Keratinocyte (primary cell): ENCODE results near the gene TRIM59. TPM values are rescaled to one million over a fixed set of nuclear protein-coding genes. Genes with fewer than 3 reads are reported as not detected.

Experiments
- DNase-seq: peaks from one replicate; pipeline ENCODE4 v3.0.0-alpha.2; 2011; ENCODE audit warnings: low read depth, missing footprints, low spot score
- FAIRE-seq: peaks from 2 replicates; lab custom pipeline; 2011; peaks lifted over from hg19 to GRCh38; lab: Jason Lieb, UNC
- H2AFZ ChIP-seq: 2 replicates; pipeline ENCODE4 v1.6.0; 2012; ENCODE audit warnings: low read length, control low read depth, inconsistent platforms; ENCODE audit not compliant: control insufficient read depth
- H3K27ac ChIP-seq: 2 replicates; pipeline ENCODE4 v1.5.1; 2011; ENCODE audit warnings: low read length; ENCODE audit not compliant: control insufficient read depth, insufficient read depth
- H3K27me3 ChIP-seq: 3 replicates; pipeline ENCODE4 v1.6.0; 2011; ENCODE audit warnings: low read length; ENCODE audit not compliant: control insufficient read depth, insufficient read depth; ENCODE audit errors: extremely low read depth
- H3K36me3 ChIP-seq, 2 experiments: 2 replicates in 1 of 2; 3 replicates in 1 of 2; pipeline ENCODE4 v1.5.1; 2011; ENCODE audit warnings: low read length in 2 of 2, mild to moderate bottlenecking in 1 of 2; ENCODE audit not compliant: control insufficient read depth in 2 of 2, insufficient read depth in 2 of 2; ENCODE audit errors: extremely low read depth in 1 of 2
- H3K4me1 ChIP-seq: 3 replicates; pipeline ENCODE4 v1.5.1; 2011; ENCODE audit warnings: low read length; ENCODE audit not compliant: control insufficient read depth, insufficient read depth; ENCODE audit errors: extremely low read depth
- H3K4me2 ChIP-seq: 3 replicates; pipeline ENCODE4 v1.6.0; 2011; ENCODE audit warnings: low read depth, low read length; ENCODE audit not compliant: control insufficient read depth, insufficient read depth; ENCODE audit errors: extremely low read depth
- H3K4me3 ChIP-seq, 3 experiments: fragments of 200-600 bp in 1 of 3; sonication (generic) in 1 of 3; 2 replicates in 2 of 3; 3 replicates in 1 of 3; pipeline ENCODE4 v1.5.1; 2011 to 2016; ENCODE audit warnings: low read length in 3 of 3, mild to moderate bottlenecking in 3 of 3, control low read depth in 2 of 3, inconsistent platforms in 1 of 3, low read depth in 1 of 3, mixed read lengths in 1 of 3, mixed run types in 1 of 3, moderate library complexity in 1 of 3; ENCODE audit not compliant: control insufficient read depth in 2 of 3, insufficient read depth in 2 of 3; ENCODE audit errors: extremely low read depth in 1 of 3
- H3K79me2 ChIP-seq: 2 replicates; pipeline ENCODE4 v1.6.0; 2012; ENCODE audit warnings: low read length; ENCODE audit not compliant: control insufficient read depth, insufficient read depth
- H3K9ac ChIP-seq: 3 replicates; pipeline ENCODE4 v1.6.0; 2011; ENCODE audit warnings: low read length; ENCODE audit not compliant: control insufficient read depth, insufficient read depth; ENCODE audit errors: extremely low read depth
- H3K9me1 ChIP-seq: 3 replicates; pipeline ENCODE4 v1.6.0; 2011; ENCODE audit warnings: low read length; ENCODE audit not compliant: control insufficient read depth, insufficient read depth; ENCODE audit errors: extremely low read depth
- H3K9me3 ChIP-seq: 2 replicates; pipeline ENCODE4 v1.5.1; 2012; ENCODE audit warnings: low read depth, low read length; ENCODE audit not compliant: control insufficient read depth
- H4K20me1 ChIP-seq: 3 replicates; pipeline ENCODE4 v1.6.0; 2011; ENCODE audit warnings: low read length; ENCODE audit not compliant: control insufficient read depth, insufficient read depth; ENCODE audit errors: extremely low read depth
- EZH2 ChIP-seq: IDR thresholded peaks from one replicate; pipeline ENCODE4 v1.6.1; 2012; ENCODE audit warnings: inconsistent platforms, mild to moderate bottlenecking, low read length, moderate library complexity
- dilution Hi-C: fragments of 300-500 bp; cut with MboI; formaldehyde crosslinking; loops from one replicate; pipeline ENCODE4 v1.7.0; 2020; ENCODE audit warnings: low sequenced_read_pairs; ENCODE audit not compliant: extremely low pct_ligation_motif_present
- polyA plus RNA-seq, 5 experiments: library from polyadenylated mRNA; depleted of rRNA in 3 of 5; stranded (reverse) in 3 of 5; stranded (forward) in 1 of 5; unstranded in 1 of 5; fragments of >200 nt; gene quantifications; 1 replicate in 1 of 5; 2 replicates in 3 of 5; 3 replicates in 1 of 5; pipeline versions ENCODE4 v1.2.1 to v1.2.3, GENCODE V29; 2011 to 2012; ENCODE audit warnings: missing spikeins in 2 of 5, low read depth in 1 of 5, low replicate concordance in 1 of 5
- TF ChIP-seq, protein P1 (sequence below), 3 experiments: IDR thresholded peaks in 1 of 3; conservative IDR thresholded peaks in 1 of 3; optimal IDR thresholded peaks in 1 of 3; 2 replicates in 2 of 3; 3 replicates in 1 of 3; pipeline versions ENCODE3 to v1.5.1; 2011; ENCODE audit warnings: low read length in 3 of 3, mild to moderate bottlenecking in 3 of 3, moderate library complexity in 2 of 3, control low read depth in 1 of 3, inconsistent platforms in 1 of 3; ENCODE audit not compliant: insufficient read depth in 2 of 3; ENCODE audit errors: extremely low read depth in 1 of 3

TRIM59 gene
- polyA plus RNA-seq, 1 donor (not counting 4 experiments of a cell fraction or from before 2014, with no cell fraction given), result 8.0 TPM

DNA sequence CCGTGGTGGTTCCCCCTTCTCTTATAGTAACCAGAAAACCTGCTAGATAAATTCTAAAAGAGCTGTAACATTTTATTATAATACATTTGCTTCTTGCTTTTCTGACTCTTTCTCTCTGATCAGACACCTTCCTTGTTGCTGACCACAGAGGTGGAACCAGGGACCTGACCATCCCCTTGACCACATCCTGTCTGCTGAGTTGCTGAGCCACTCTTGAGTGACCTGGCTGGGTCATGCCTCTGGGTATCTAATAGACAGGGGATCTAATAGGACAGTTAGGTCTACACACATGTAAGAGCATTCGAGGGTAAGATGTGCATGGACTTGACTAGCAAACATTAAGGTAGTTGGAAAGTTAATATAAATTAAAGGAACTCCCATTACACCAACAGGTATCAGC is 22.8 kb upstream of the TRIM59 start:
- no peak overlapping the region for H2AFZ ChIP-seq
- peaks cover 18% of the 10 kb centered on the region for H3K4me1 ChIP-seq
- no peak overlapping the region for H3K4me3 ChIP-seq
- H4K20me1 ChIP-seq, result no peaks in the 10 kb centered on the region
- peaks cover 9% of the 10 kb centered on the region for H3K9me3 ChIP-seq
- dilution Hi-C loops, result no loop called here
- H3K27me3 ChIP-seq, result no peaks in the 10 kb centered on the region
- TF ChIP-seq, protein P1, sequence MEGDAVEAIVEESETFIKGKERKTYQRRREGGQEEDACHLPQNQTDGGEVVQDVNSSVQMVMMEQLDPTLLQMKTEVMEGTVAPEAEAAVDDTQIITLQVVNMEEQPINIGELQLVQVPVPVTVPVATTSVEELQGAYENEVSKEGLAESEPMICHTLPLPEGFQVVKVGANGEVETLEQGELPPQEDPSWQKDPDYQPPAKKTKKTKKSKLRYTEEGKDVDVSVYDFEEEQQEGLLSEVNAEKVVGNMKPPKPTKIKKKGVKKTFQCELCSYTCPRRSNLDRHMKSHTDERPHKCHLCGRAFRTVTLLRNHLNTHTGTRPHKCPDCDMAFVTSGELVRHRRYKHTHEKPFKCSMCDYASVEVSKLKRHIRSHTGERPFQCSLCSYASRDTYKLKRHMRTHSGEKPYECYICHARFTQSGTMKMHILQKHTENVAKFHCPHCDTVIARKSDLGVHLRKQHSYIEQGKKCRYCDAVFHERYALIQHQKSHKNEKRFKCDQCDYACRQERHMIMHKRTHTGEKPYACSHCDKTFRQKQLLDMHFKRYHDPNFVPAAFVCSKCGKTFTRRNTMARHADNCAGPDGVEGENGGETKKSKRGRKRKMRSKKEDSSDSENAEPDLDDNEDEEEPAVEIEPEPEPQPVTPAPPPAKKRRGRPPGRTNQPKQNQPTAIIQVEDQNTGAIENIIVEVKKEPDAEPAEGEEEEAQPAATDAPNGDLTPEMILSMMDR (optimal IDR thresholded peaks at IDR 0.05 in 1 of 3, IDR thresholded peaks at IDR 0.05 in 1 of 3, conservative IDR thresholded peaks at IDR 0.05 in 1 of 3; ENCODE audit: extremely low read depth in 1 of 3, insufficient read depth in 2 of 3, low read length in 3 of 3), result no peak
- TF ChIP-seq EZH2, result no peak
- no peak overlapping the region for H3K9ac ChIP-seq
- H3K4me2 ChIP-seq, result no peak overlapping the region
- H3K36me3 ChIP-seq, result no peaks in the 10 kb centered on the region
- no peak overlapping the region for H3K27ac ChIP-seq
- no peaks in the 10 kb centered on the region for H3K79me2 ChIP-seq
- H3K9me1 ChIP-seq, result peaks cover 2% of the 10 kb centered on the region
- no peak for FAIRE-seq
- no peak for DNase-seq

DNA sequence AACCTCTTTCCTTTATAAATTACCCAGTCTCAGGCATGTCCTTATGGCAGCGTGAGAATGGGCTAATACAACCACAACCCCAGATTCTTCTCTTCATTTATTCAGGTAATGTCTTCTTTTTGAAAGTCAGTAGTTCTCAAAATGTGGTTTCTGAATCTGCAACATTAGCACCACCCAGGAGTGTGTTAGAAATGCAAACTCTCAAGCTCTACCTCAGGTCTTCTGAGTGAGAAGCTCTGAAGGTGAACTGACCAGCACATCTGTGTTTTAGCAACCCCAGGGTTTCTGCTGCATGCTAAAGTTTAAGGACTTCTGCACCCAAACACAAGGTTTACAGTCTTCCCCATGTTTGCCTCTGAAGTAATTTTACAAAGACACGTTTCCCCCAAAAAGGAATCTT is 22.3 kb upstream of the TRIM59 start:
- Histone ChIP-seq H3K36me3 (no peaks in the 10 kb centered on the region), H3K4me1 (peaks cover 18% of the 10 kb centered on the region), H3K9me3 (peaks cover 9% of the 10 kb centered on the region), H3K79me2 (no peaks in the 10 kb centered on the region), H2AFZ (no peak overlapping the region), H3K27me3 (no peaks in the 10 kb centered on the region), H3K4me2 (no peak overlapping the region), H3K4me3 (no peak overlapping the region), H3K27ac (no peak overlapping the region), H3K9me1 (peaks cover 2% of the 10 kb centered on the region), H4K20me1 (no peaks in the 10 kb centered on the region), H3K9ac (no peak overlapping the region)
- dilution Hi-C loops, result no loop called here
- TF ChIP-seq, protein P1 (optimal IDR thresholded peaks at IDR 0.05 in 1 of 3, IDR thresholded peaks at IDR 0.05 in 1 of 3, conservative IDR thresholded peaks at IDR 0.05 in 1 of 3; ENCODE audit: extremely low read depth in 1 of 3, insufficient read depth in 2 of 3, low read length in 3 of 3), result no peak
- no peak for TF ChIP-seq EZH2
- FAIRE-seq (no peak), DNase-seq (no peak)
